GM15510 (cell line): ENCODE data around the gene UTRN.

Experiments used
- POLR2A ChIP-seq: IDR thresholded peaks from 3 replicates; pipeline ENCODE4 v1.6.1; 2011; ENCODE audit warnings: borderline replicate concordance; ENCODE audit not compliant: insufficient read length; ENCODE audit errors: extremely low read depth

The UTRN gene

DNA sequence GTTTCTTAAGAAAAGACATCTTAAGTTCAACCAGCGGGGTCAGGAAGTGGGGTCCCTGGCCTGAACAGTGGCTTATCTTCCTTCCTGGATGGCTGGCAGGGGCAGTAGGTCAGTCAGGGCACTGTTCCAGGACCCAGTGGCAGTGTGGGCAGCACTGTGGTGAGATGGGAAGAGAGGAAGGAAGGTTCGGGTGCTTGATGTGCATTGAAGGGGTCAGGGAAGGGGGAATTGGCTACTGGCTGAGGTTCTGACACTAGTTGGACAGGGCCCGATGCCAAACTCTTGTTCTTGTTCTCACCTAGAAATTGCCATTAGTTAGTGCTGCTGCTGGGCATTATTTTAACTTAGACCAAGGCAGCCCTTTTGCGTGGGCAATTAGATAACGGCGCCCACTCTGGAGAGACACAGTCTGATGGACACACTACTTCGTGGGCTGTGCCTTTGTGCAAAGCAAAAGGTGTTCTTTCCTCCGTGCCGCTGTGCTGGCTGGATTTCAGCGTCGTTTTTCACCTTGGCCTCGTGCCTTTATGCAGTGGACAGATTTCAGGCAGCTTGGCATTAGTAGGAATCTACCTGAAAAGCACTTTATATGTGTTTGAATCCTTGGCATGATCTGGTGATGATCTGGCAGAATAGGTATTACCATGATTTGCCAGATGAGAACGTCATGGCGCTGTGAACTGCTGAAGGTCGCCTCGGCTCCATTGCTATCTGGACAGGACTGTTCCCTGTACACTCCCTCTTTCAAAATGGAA, 30.3 kb downstream of the UTRN start:
- TF ChIP-seq POLR2A, result no peak

DNA sequence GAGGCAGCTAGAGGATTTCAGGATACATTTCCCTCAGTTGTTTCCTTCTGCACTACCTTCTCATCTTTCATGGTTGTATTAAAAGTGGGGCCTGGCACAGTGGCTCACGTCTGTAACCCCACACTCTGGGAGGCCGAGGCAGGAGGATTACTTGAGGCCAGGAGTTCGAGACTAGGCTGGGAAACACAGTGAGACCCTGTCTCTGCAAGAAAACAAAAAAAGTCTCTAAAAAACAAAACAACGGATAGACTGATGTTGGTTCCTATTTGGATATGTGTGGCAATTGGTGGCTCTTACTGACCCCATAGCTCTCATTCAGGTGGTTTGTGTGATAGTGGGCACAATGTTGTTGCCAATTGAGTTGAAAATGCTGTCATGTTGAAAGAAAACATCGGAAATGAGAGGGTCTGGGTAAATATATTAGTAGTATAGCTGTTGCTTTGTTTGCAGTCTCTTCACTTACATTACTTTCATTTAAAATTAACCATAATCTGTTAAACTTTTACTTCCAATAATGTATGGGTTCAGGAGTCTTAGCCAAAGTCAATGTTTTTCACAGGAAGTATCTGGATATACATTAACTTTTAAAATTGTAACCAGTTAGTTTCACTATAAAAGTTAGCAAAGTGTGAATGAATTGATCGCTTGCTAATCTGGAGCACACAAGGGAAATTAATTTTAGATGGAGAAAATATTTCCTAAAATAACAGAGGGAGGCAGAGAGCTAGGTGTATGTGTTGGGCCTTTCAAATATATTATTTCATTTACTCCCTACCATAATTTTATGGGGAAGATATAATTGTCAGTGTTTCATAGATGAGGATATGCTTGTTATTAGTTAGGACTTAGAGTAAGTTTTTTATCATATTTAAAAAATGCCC, 31.1 kb downstream of the UTRN start:
- no peak for TF ChIP-seq POLR2A

GRCh38 chr6:144316862-144317195, 31.7 kb downstream of the UTRN start:
- no peak for TF ChIP-seq POLR2A

- TF ChIP-seq POLR2A, result no peak
Measured at GRCh38 chr6:144317736-144318135, 32.6 kb downstream of the UTRN start.

DNA sequence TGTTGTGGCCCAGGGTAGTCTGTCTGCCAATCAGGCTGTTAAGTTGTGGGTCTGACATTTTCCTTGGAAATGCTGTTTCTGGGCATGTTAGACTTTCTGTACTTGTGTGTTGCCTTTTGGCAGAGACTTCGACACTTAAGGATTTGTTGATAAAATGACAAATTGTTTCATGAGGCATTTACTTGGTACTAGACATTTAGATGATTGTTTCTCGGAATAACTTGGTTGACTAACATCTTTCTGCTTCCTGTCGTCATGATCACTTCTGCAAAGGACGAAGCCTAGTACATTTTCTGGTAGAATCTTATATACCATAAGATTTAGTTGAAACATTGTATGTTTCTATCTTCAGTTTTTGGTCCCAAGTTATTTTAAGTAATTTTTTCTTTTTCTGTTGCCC, 34.1 kb downstream of the UTRN start:
- no peak for TF ChIP-seq POLR2A

DNA sequence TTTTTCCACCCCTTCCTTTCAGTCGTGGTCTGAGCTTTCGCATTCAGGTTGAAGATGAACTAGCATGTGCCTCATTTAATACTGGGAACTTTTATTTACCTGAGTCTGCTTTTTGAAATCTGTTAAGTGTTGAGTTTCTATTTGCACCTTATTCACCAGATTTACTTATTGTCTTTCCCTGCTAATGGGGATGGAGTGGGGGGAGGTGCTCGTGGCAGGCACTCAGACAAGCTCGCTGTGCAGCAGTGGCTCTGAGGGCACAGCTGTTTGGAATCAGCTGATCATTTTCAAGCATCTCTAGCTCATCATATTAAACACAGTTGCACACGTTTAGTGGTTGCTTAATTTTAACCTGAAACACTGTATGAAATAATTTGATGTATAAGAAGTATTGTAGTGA, 35.6 kb downstream of the UTRN start:
- TF ChIP-seq POLR2A, result no peak

- TF ChIP-seq POLR2A, result no peak
Measured at GRCh38 chr6:144321839-144322591, 36.9 kb downstream of the UTRN start.

DNA sequence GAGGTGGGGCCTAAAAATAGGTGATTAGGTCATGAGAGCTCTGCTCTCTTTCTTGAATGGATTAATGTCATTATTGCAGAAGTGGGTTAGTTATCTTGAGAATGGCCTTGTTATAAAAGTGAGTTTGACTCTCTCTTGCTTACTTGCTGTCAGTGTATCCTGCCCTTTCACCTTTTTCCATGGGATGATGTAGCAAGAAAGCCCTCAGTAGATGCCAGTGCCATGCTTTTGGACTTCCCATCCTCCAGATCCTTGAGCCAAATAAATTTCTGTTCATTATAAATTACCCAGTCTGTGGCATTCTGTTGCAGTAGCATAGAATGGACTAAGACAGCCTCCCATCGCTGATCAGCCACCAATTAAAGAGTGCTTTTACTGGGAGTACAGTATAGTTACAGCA, 40.1 kb downstream of the UTRN start:
- TF ChIP-seq POLR2A, result no peak

DNA sequence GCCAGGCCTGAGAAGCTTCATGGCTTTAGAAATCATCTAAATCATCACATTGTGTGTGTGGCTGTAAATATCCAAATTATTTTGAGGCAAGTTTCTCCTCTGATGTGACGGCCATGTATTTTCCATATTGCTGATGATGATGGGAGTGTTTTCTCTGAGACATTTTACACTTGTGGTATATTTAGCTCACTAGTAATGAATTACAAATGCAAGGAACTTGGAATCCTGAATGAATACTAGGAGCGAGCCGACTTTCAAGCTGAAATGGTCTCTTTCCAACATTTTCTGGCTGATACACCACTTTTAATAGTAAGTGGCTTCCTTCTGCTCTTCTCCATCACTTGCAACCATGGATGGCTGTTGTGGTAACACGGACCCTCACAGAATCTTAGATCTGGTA, 41.3 kb downstream of the UTRN start:
- TF ChIP-seq POLR2A, result no peak

DNA sequence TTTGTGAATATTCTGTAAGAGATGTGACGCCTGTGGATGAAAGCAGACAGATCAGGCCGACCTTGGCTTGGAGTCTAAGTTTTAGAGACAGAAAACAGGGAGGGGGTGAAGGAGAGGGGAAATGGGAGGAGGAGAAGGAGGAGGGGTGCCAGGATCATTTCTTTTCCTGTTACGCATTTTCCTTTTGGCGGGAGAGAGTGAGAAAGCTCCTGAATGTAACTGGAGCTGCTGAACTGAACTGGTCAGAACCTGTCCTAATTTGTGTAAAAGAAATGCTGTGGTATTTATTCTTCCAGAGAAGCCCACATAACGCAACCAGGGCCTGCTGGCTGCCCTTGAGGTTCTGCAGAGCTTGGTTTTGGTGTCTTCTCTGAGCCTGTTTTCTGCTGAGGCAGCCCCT, 41.9 kb downstream of the UTRN start:
- no peak for TF ChIP-seq POLR2A

GRCh38 chr6:144330017-144330987, 45.2 kb downstream of the UTRN start:
- TF ChIP-seq POLR2A, result no peak

- no peak for TF ChIP-seq POLR2A
Measured at GRCh38 chr6:144331491-144331969, 46.4 kb downstream of the UTRN start.

GRCh38 chr6:144332177-144332576, 47.0 kb downstream of the UTRN start:
- no peak for TF ChIP-seq POLR2A

DNA sequence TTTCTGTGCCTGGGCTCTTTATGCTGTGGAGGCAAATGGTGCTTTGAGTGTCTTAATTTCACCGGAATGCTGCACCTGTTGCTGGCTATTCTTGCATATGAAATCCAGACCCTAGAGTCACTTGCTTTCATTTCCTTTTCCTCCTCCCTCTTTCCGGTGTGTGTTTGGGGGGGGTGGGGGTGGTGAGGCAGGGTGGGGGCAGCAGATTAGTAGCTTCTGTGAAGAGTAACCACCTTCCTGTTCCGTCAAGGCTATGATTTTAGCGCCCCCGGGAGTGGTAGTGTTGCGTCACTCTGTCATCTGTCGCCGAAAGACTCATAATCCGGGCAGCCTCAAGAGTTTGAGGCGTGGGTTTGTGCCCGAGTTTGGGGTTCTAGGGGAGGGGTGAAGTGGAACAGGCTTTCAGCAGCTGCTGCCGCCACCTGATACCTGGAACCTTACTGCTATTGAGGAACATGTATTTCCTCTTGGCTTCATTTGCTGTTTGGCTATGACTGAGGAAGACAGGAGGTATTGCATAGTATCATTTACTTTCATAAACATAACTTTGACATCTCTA, 49.1 kb downstream of the UTRN start:
- TF ChIP-seq POLR2A, result no peak
